ENCODE results near the gene LYPD1.

LYPD1 gene

DNA sequence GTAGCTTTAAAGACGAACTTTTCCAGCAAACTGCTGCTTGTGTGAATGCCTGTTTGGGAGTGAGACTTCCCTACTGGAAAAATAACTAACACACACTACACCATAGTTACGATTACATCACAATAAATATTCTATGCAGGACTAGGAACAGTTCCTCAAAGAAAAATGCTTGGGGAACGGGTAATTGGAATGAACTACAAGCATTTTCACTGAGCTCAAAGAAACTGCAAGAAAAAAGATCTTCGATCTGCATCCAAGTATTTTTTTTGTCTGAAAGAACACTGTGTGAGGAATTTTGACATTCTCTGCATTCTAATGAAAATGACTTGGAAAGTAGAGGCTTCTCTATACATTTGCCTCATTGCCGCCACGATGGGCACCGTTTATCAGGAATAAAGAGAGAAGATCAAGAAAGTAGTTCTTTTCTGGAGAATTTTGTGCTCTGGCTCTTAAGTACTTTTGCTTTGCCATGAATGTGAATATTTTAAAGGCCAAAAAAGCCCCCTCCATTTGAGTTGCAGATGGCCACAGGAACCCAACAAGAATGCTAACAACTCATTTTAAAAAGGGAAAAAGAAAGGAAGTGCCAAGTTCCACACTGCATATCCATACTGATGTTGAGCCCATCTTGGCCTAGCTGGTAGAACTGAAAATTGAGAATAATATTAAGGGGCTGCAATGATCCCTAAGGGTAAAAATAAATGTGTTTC is 13.6 kb downstream of the LYPD1 start:
- no peak for DNase-seq
- H3K18ac ChIP-seq (ENCODE audit: low read depth in 1 of 2, low read length in 2 of 2): no peak overlapping the region
- no peaks in the 10 kb centered on the region for H3K9me3 ChIP-seq (ENCODE audit: control insufficient read depth, low read length)
- H3K23ac ChIP-seq (ENCODE audit: low read length in 2 of 2): no peak overlapping the region
- no peak overlapping the region for H3K4me3 ChIP-seq (ENCODE audit: insufficient read depth in 1 of 2, low read depth in 1 of 2, low read length in 2 of 2)
- no peak overlapping the region for H2BK12ac ChIP-seq (ENCODE audit: low read length in 2 of 2)
- no peak overlapping the region for H2AFZ ChIP-seq (ENCODE audit: low read depth, low read length)
- no peak overlapping the region for H3K4me2 ChIP-seq (ENCODE audit: low read length, poor library complexity, severe bottlenecking)
- H2BK5ac ChIP-seq (ENCODE audit: low read depth, low read length, poor library complexity, severe bottlenecking): no peak overlapping the region
- 68% methylated on average over 6 of the region's 7 CpGs for WGBS
- H2AK5ac ChIP-seq (ENCODE audit: low read length, severe bottlenecking): no peak overlapping the region
- H3K9ac ChIP-seq (ENCODE audit: low read length): no peak overlapping the region
- peaks cover 0 to 3% of the 10 kb centered on the region in 2 experiments for H3K27me3 ChIP-seq (ENCODE audit: control insufficient read depth in 1 of 2, insufficient read depth in 1 of 2, low read length in 2 of 2)
- no peak overlapping the region for H3K14ac ChIP-seq (ENCODE audit: low read length in 2 of 2)
- peaks cover 2% of the 10 kb centered on the region for H3K4me1 ChIP-seq (ENCODE audit: control insufficient read depth, insufficient read depth, low read depth, low read length)
- no peak overlapping the region for H2BK15ac ChIP-seq (ENCODE audit: low read depth, poor library complexity, severe bottlenecking)
- no peak overlapping the region for H4K8ac ChIP-seq (ENCODE audit: low read length)
- peaks cover 0 to 4% of the 10 kb centered on the region in 2 experiments for H3K36me3 ChIP-seq (ENCODE audit: control insufficient read depth in 1 of 2, insufficient read depth in 2 of 2, low read depth in 1 of 2, low read length in 2 of 2)
- H3K27ac ChIP-seq (ENCODE audit: low read length, poor library complexity, severe bottlenecking): no peak overlapping the region
- H3K4ac ChIP-seq (ENCODE audit: low read depth in 1 of 2, low read length in 2 of 2): no peak overlapping the region
- peaks cover 6% of the 10 kb centered on the region for H3K79me1 ChIP-seq (replicated peaks; ENCODE audit: low read length, poor library complexity, severe bottlenecking)
- no peak overlapping the region for H2BK120ac ChIP-seq (ENCODE audit: low read depth, low read length)
- H4K91ac ChIP-seq (ENCODE audit: low read length): no peak overlapping the region

DNA sequence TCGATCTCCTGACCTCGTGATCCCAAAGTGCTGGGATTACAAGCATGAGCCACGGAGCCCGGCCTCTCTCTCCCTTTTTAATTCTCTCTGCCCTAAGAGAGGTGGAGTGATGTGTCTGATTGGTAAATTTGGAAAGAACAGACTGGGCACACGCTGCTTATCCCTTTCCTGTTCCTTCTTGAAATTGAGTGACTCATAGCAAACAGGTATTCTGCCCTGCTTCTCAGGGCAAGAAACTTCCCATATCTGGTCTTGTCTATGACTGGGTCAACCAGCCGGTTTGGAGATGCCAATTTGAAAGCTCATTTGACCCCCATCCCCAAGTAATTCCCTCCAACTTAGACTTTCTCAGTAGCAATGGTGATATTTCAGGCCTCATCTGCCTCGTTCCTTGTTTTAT is 15.0 kb downstream of the LYPD1 start:
- no peak overlapping the region for H4K8ac ChIP-seq (ENCODE audit: low read length)
- H3K18ac ChIP-seq (ENCODE audit: low read depth in 1 of 2, low read length in 2 of 2): no peak overlapping the region
- H4K91ac ChIP-seq (ENCODE audit: low read length): no peak overlapping the region
- no peaks in the 10 kb centered on the region for H3K9me3 ChIP-seq (ENCODE audit: control insufficient read depth, low read length)
- H3K14ac ChIP-seq (ENCODE audit: low read length in 2 of 2): no peak overlapping the region
- peaks cover 4% of the 10 kb centered on the region for H3K79me1 ChIP-seq (replicated peaks; ENCODE audit: low read length, poor library complexity, severe bottlenecking)
- no peak overlapping the region for H2BK5ac ChIP-seq (ENCODE audit: low read depth, low read length, poor library complexity, severe bottlenecking)
- no peak overlapping the region for H2AFZ ChIP-seq (ENCODE audit: low read depth, low read length)
- H2BK120ac ChIP-seq (ENCODE audit: low read depth, low read length): no peak overlapping the region
- H3K4me2 ChIP-seq (ENCODE audit: low read length, poor library complexity, severe bottlenecking): no peak overlapping the region
- H3K4me1 ChIP-seq (ENCODE audit: control insufficient read depth, insufficient read depth, low read depth, low read length): peaks cover 2% of the 10 kb centered on the region
- H3K27me3 ChIP-seq (ENCODE audit: control insufficient read depth in 1 of 2, insufficient read depth in 1 of 2, low read length in 2 of 2): no peaks in the 10 kb centered on the region
- no peak overlapping the region for H3K4me3 ChIP-seq (ENCODE audit: insufficient read depth in 1 of 2, low read depth in 1 of 2, low read length in 2 of 2)
- H3K9ac ChIP-seq (ENCODE audit: low read length): no peak overlapping the region
- no peak overlapping the region for H3K23ac ChIP-seq (ENCODE audit: low read length in 2 of 2)
- no peak overlapping the region for H3K4ac ChIP-seq (ENCODE audit: low read depth in 1 of 2, low read length in 2 of 2)
- no peak overlapping the region for H2AK5ac ChIP-seq (ENCODE audit: low read length, severe bottlenecking)
- peaks cover 0 to 4% of the 10 kb centered on the region in 2 experiments for H3K36me3 ChIP-seq (ENCODE audit: control insufficient read depth in 1 of 2, insufficient read depth in 2 of 2, low read depth in 1 of 2, low read length in 2 of 2)
- no peak for DNase-seq
- H2BK15ac ChIP-seq (ENCODE audit: low read depth, poor library complexity, severe bottlenecking): no peak overlapping the region
- H3K27ac ChIP-seq (ENCODE audit: low read length, poor library complexity, severe bottlenecking): no peak overlapping the region
- WGBS: 98% methylated on average over 5 of the region's 7 CpGs
- H2BK12ac ChIP-seq (ENCODE audit: low read length in 2 of 2): no peak overlapping the region

DNA sequence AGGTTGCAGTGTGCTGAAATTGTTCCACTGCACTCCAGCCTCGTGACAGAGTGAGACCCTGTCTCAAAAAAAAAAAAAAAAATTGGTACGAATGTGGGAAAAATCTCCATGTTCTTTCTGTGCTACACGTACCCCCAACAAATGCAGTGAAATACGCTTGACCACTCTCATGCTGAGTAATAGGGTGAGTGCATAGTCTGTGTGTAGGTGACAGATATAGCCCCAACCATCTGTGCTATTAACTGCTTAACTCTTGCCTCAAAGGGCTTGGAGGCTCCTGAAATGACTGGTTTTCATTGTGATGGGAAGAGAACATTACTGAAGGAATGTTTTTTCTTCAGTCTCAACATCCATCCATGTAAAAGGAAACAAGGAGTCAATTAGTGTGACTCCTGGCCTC is 15.7 kb downstream of the LYPD1 start:
- Histone ChIP-seq H3K36me3 (ENCODE audit: control insufficient read depth in 1 of 2, insufficient read depth in 2 of 2, low read depth in 1 of 2, low read length in 2 of 2) (peaks cover 0 to 4% of the 10 kb centered on the region in 2 experiments), H2BK120ac (ENCODE audit: low read depth, low read length) (no peak overlapping the region), H2BK12ac (ENCODE audit: low read length in 2 of 2) (no peak overlapping the region), H2BK5ac (ENCODE audit: low read depth, low read length, poor library complexity, severe bottlenecking) (no peak overlapping the region), H3K4me3 (ENCODE audit: insufficient read depth in 1 of 2, low read depth in 1 of 2, low read length in 2 of 2) (no peak overlapping the region), H3K23ac (ENCODE audit: low read length in 2 of 2) (no peak overlapping the region), H3K27ac (ENCODE audit: low read length, poor library complexity, severe bottlenecking) (no peak overlapping the region), H3K27me3 (ENCODE audit: control insufficient read depth in 1 of 2, insufficient read depth in 1 of 2, low read length in 2 of 2) (no peaks in the 10 kb centered on the region), H2AK5ac (ENCODE audit: low read length, severe bottlenecking) (no peak overlapping the region), H3K14ac (ENCODE audit: low read length in 2 of 2) (no peak overlapping the region), H3K18ac (ENCODE audit: low read depth in 1 of 2, low read length in 2 of 2) (no peak overlapping the region), H2BK15ac (ENCODE audit: low read depth, poor library complexity, severe bottlenecking) (no peak overlapping the region), H4K8ac (ENCODE audit: low read length) (no peak overlapping the region), H3K4ac (ENCODE audit: low read depth in 1 of 2, low read length in 2 of 2) (no peak overlapping the region), H3K9ac (ENCODE audit: low read length) (no peak overlapping the region), H3K4me2 (ENCODE audit: low read length, poor library complexity, severe bottlenecking) (no peak overlapping the region), H2AFZ (ENCODE audit: low read depth, low read length) (no peak overlapping the region), H4K91ac (ENCODE audit: low read length) (no peak overlapping the region), H3K79me1 (replicated peaks; ENCODE audit: low read length, poor library complexity, severe bottlenecking) (peaks cover 4% of the 10 kb centered on the region), H3K9me3 (ENCODE audit: control insufficient read depth, low read length) (no peaks in the 10 kb centered on the region), H3K4me1 (ENCODE audit: control insufficient read depth, insufficient read depth, low read depth, low read length) (no peaks in the 10 kb centered on the region)
- WGBS: 90% methylated on average over 4 of the region's 4 CpGs
- no peak for DNase-seq

DNA sequence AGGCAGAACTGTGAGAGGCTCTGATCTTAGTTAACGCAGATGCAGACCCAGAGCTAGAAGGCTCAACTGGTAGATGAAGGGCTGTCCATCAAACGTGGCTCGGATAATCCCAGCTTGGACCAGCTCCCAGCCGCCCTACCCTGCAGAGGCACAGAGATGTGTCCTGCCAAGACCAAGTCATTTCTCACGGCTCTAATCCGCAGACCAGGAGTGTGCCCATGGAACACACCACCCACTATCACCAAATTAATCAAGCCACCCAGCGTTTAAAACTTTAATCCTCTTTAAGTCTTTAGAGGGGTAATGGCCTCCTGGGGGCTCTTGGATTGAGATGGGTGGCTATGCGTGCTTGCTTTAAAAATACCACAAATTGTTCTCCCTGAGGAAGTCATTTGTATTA is 17.5 kb downstream of the LYPD1 start:
- Histone ChIP-seq H3K27me3 (ENCODE audit: control insufficient read depth in 1 of 2, insufficient read depth in 1 of 2, low read length in 2 of 2) (no peaks in the 10 kb centered on the region), H3K4me2 (ENCODE audit: low read length, poor library complexity, severe bottlenecking) (no peak overlapping the region), H3K4ac (ENCODE audit: low read depth in 1 of 2, low read length in 2 of 2) (no peak overlapping the region), H4K8ac (ENCODE audit: low read length) (no peak overlapping the region), H4K91ac (ENCODE audit: low read length) (no peak overlapping the region), H3K4me1 (ENCODE audit: control insufficient read depth, insufficient read depth, low read depth, low read length) (no peaks in the 10 kb centered on the region), H3K4me3 (ENCODE audit: insufficient read depth in 1 of 2, low read depth in 1 of 2, low read length in 2 of 2) (no peak overlapping the region), H3K9me3 (ENCODE audit: control insufficient read depth, low read length) (no peaks in the 10 kb centered on the region), H2BK5ac (ENCODE audit: low read depth, low read length, poor library complexity, severe bottlenecking) (no peak overlapping the region), H3K18ac (ENCODE audit: low read depth in 1 of 2, low read length in 2 of 2) (no peak overlapping the region), H2AK5ac (ENCODE audit: low read length, severe bottlenecking) (no peak overlapping the region), H2BK120ac (ENCODE audit: low read depth, low read length) (no peak overlapping the region), H2AFZ (ENCODE audit: low read depth, low read length) (no peak overlapping the region), H3K14ac (ENCODE audit: low read length in 2 of 2) (no peak overlapping the region), H3K23ac (ENCODE audit: low read length in 2 of 2) (no peak overlapping the region), H3K36me3 (ENCODE audit: control insufficient read depth in 1 of 2, insufficient read depth in 2 of 2, low read depth in 1 of 2, low read length in 2 of 2) (peaks cover 0 to 4% of the 10 kb centered on the region in 2 experiments), H2BK15ac (ENCODE audit: low read depth, poor library complexity, severe bottlenecking) (no peak overlapping the region), H3K27ac (ENCODE audit: low read length, poor library complexity, severe bottlenecking) (no peak overlapping the region), H2BK12ac (ENCODE audit: low read length in 2 of 2) (no peak overlapping the region), H3K9ac (ENCODE audit: low read length) (no peak overlapping the region), H3K79me1 (replicated peaks; ENCODE audit: low read length, poor library complexity, severe bottlenecking) (peaks cover 8% of the 10 kb centered on the region)
- no peak for DNase-seq
- WGBS: 85% methylated on average over 7 of the region's 8 CpGs

All from mesenchymal stem cell (in vitro differentiated cells and primary cell).